ENCODE results near the gene TLK1. TPM values are rescaled to one million over a fixed set of nuclear protein-coding genes. Genes with fewer than 3 reads are reported as not detected.

Gene TLK1
- total and polyA plus RNA-seq, 9 of the 15 experiments (the other 6 are each of a cell fraction or from before 2014, with no cell fraction given), result 20.2 to 101 (median 40.5) TPM

GRCh38 chr2:170996316-170996715 is 164.4 kb downstream of the TLK1 start:
- Histone ChIP-seq H4K20me1 (replicated peaks; ENCODE audit: control insufficient read depth, insufficient read depth, low read length) (no peaks in the 10 kb centered on the region), H3K9me3 (replicated peaks; ENCODE audit: control insufficient read depth, insufficient read depth, low read depth, low read length) (no peaks in the 10 kb centered on the region), H3K9ac (ENCODE audit: insufficient read depth in 1 of 2, low read depth in 2 of 2, low read length in 2 of 2) (no peak overlapping the region), H3K79me2 (ENCODE audit: control insufficient read depth, insufficient read depth, low read length) (no peaks in the 10 kb centered on the region), H3K4me3 (no peak overlapping the region), H3K4me2 (ENCODE audit: insufficient read depth, low read length) (no peak overlapping the region), H3K27ac (ENCODE audit: extremely low read depth, low read depth, low read length) (no peak overlapping the region), H3K27me3 (ENCODE audit: control insufficient read depth in 2 of 2, insufficient read depth in 2 of 2, low read length in 2 of 2) (no peaks in the 10 kb centered on the region), H3K36me3 (ENCODE audit: control insufficient read depth, insufficient read depth, low read length) (peaks cover 68% of the 10 kb centered on the region), H3K9me1 (ENCODE audit: control insufficient read depth, insufficient read depth, low read length) (no peaks in the 10 kb centered on the region), H2AFZ (ENCODE audit: low read depth, low read length) (no peak overlapping the region), H3K4me1 (replicated peaks in 1 of 2; ENCODE audit: control insufficient read depth in 2 of 2, insufficient read depth in 2 of 2, low read length in 2 of 2) (0 out of 5 replicates have a peak, but pooled peaks cover 0 to 3% of the 10 kb centered on the region in 2 experiments)
- ATAC-seq (peak; percentile 73), FAIRE-seq (no peak), DNase-seq (ENCODE audit: extremely low read depth in 1 of 4, low spot score in 3 of 4) (no peak)
- in situ Hi-C loops (cut with MboI) (no loop called here), intact Hi-C loops (cut with micrococcal nuclease) (no loop called here)
- ChIA-PET CTCF (ENCODE audit: low intra/inter-chr PET ratio) (interaction anchor here (0.9 kb wide), 1 partner anchor 164 kb away, joined by 3 read pairs; the partner anchor contains the start of gene TLK1), POLR2A (interaction anchor here (0.6 to 1.0 kb wide), 2 partner anchors 10 to 92 kb away, joined by 3 read pairs; no protein-coding TSS in a partner anchor)
- no TSS peak for BruUV-seq (replicated peaks)
- WGBS (ENCODE audit: insufficient coverage, low coverage, missing lambda C conversion rate), result 67% methylated on average over 2 of the region's 2 CpGs
- TF ChIP-seq ZNF436 (CRISPR knock-in tag; IDR thresholded peaks at IDR 0.05) (no peak), ELF1 (tag; IDR thresholded peaks at IDR 0.05) (no peak), HOMEZ (CRISPR knock-in tag; IDR thresholded peaks at IDR 0.05) (no peak), EP300 (IDR thresholded peaks at IDR 0.05; ENCODE audit: low read length) (peak; percentile 63), ZNF318 (IDR thresholded peaks at IDR 0.05; ENCODE audit: borderline replicate concordance in 1 of 2, low read depth in 1 of 2) (peak in 1 of 2 experiments; percentile 32; a peak in 1 of 4 replicates), RBM39 (optimal IDR thresholded peaks at IDR 0.05; ENCODE audit: low read depth, low read length) (no peak), DNMT1 (IDR thresholded peaks at IDR 0.05) (no peak), ATF4 (CRISPR knock-in tag; IDR thresholded peaks at IDR 0.05) (peak; percentile 73; the same call in 1 of the 2 replicates), SOX6 (IDR thresholded peaks at IDR 0.05) (peak; percentile 44; the same call in 1 of the 2 replicates), HMGN3 (IDR thresholded peaks at IDR 0.05; ENCODE audit: borderline replicate concordance, extremely low read depth, insufficient read length, low read depth, low read length) (no peak)

Measured in K562 (cell line).